Stomach (tissue), 4 donors: ENCODE results near the gene DGCR2.

ENCODE experiments used
- CTCF ChIP-seq, 7 experiments: fragments of 450-650 bp in 4 of 7; fragments of 200-600 bp in 3 of 7; sonication (generic) in 3 of 7; IDR thresholded peaks; one replicate each; pipeline ENCODE4 v1.5.1; 2016 to 2019; ENCODE audit warnings: antibody characterized with exemption in 7 of 7, control low read depth in 2 of 7, mild to moderate bottlenecking in 1 of 7
- EP300 ChIP-seq: sonication (generic); formaldehyde crosslinking; IDR thresholded peaks from one replicate; pipeline ENCODE4 v1.6.1; 2017; ENCODE audit warnings: antibody characterized with exemption
- POLR2A ChIP-seq, 4 donors: fragments of 450-650 bp; IDR thresholded peaks; one replicate each; pipeline ENCODE4 v1.6.1; 2016; ENCODE audit warnings: antibody characterized with exemption in 4 of 4, control low read depth in 2 of 4, mild to moderate bottlenecking in 1 of 4, moderate library complexity in 1 of 4
- POLR2AphosphoS5 ChIP-seq, 3 donors: sonication (generic); formaldehyde crosslinking; IDR thresholded peaks; one replicate each; pipeline ENCODE4 v1.6.1; 2016; ENCODE audit warnings: antibody characterized with exemption in 3 of 3

GRCh38 chr22:19038164-19038546 lies 84.1 kb downstream of the DGCR2 start:
- no peak for TF ChIP-seq POLR2A (IDR thresholded peaks at IDR 0.05)
- no peak for TF ChIP-seq POLR2AphosphoS5 (IDR thresholded peaks at IDR 0.05)
- TF ChIP-seq CTCF (IDR thresholded peaks at IDR 0.05), result no peak
- no peak for TF ChIP-seq EP300
